HL-60 (cell line): ENCODE results near the gene C2orf42.
"Not testable (repeated sequence)": the region's sequence is repeated elsewhere in the genome, so short reads cannot be mapped to it uniquely, and the experiment has no call there.

ENCODE experiments used
- DNase-seq, 2 experiments: peaks; one replicate each; pipeline ENCODE4 v3.0.0-alpha.2; 2010 to 2020; ENCODE audit warnings: low read depth in 1 of 2, low spot score in 1 of 2
- H3K27ac ChIP-seq: fragments of 250-450 bp; sonication (Bioruptor Pico); replicated peaks from 2 replicates; pipeline ENCODE4 v1.5.1; 2020; ENCODE audit warnings: mild to moderate bottlenecking, moderate library complexity
- H3K27me3 ChIP-seq: fragments of 250-450 bp; sonication (Bioruptor Pico); 2 replicates; pipeline ENCODE4 v1.5.1; 2021; ENCODE audit warnings: mild to moderate bottlenecking, moderate library complexity; ENCODE audit not compliant: insufficient read depth, poor library complexity, severe bottlenecking
- H3K4me3 ChIP-seq: replicated peaks from 2 replicates; pipeline ENCODE4 v1.5.1; 2011; ENCODE audit warnings: mild to moderate bottlenecking, control low read depth, low read length; ENCODE audit not compliant: insufficient read depth
- CTCF ChIP-seq: IDR thresholded peaks from one replicate; pipeline ENCODE4 v1.5.1; 2011; ENCODE audit warnings: low read length, control low read depth, inconsistent platforms; ENCODE audit not compliant: insufficient read depth
- GABPA ChIP-seq: IDR thresholded peaks from 2 replicates; pipeline ENCODE4 v1.6.1; 2012; ENCODE audit warnings: low read depth
- POLR2AphosphoS5 ChIP-seq: IDR thresholded peaks from 2 replicates; pipeline ENCODE4 v1.6.1; 2012; ENCODE audit warnings: low read depth
- REST ChIP-seq: IDR thresholded peaks from 2 replicates; pipeline ENCODE4 v1.6.1; 2012; ENCODE audit warnings: low read depth; ENCODE audit not compliant: insufficient replicate concordance
- SPI1 ChIP-seq: IDR thresholded peaks from 2 replicates; pipeline ENCODE4 v1.6.1; 2012; ENCODE audit warnings: low read depth, mild to moderate bottlenecking, borderline replicate concordance

Gene C2orf42

GRCh38 chr2:70226781-70227180 lies 36.0 kb upstream of the C2orf42 start:
- Histone ChIP-seq H3K27me3 (no peaks in the 10 kb centered on the region), H3K27ac (no peak overlapping the region), H3K4me3 (no peak overlapping the region)
- TF ChIP-seq GABPA: no peak
- TF ChIP-seq SPI1: peak; percentile 79
- no peak for DNase-seq

- not testable (repeated sequence) for H3K27ac ChIP-seq, DNase-seq, H3K4me3 ChIP-seq, H3K27me3 ChIP-seq
Measured at GRCh38 chr2:70223305-70223704, 32.5 kb upstream of the C2orf42 start.

- no peak overlapping the region for H3K4me3 ChIP-seq
- no peak overlapping the region for H3K27ac ChIP-seq
- no peak for DNase-seq
- no peaks in the 10 kb centered on the region for H3K27me3 ChIP-seq
- TF ChIP-seq REST: no peak
- TF ChIP-seq POLR2AphosphoS5: no peak
Measured at GRCh38 chr2:70214953-70215549, 24.2 kb upstream of the C2orf42 start.

GRCh38 chr2:70214365-70214764 lies 23.5 kb upstream of the C2orf42 start:
- Histone ChIP-seq H3K27me3 (no peaks in the 10 kb centered on the region), H3K27ac (no peak overlapping the region), H3K4me3 (no peak overlapping the region)
- no peak for TF ChIP-seq POLR2AphosphoS5
- TF ChIP-seq CTCF: no peak
- TF ChIP-seq SPI1: no peak
- TF ChIP-seq GABPA: no peak
- no peak for TF ChIP-seq REST
- no peak for DNase-seq

- Histone ChIP-seq H3K27me3 (no peaks in the 10 kb centered on the region), H3K4me3 (no peak overlapping the region), H3K27ac (no peak overlapping the region)
- no peak for DNase-seq
- TF ChIP-seq POLR2AphosphoS5: no peak
- no peak for TF ChIP-seq GABPA
- no peak for TF ChIP-seq REST
- no peak for TF ChIP-seq SPI1
- TF ChIP-seq CTCF: no peak
Measured at GRCh38 chr2:70212298-70212932, 21.6 kb upstream of the C2orf42 start.
